Activated CD8-positive, alpha-beta T cell treated with anti-CD3 and anti-CD28 coated beads, Interleukin-2, amount 10 ng/mL, durations not matched to agents 7 days and 5 days (primary cell): Measurements from ENCODE around the gene C2orf78. TPM values are rescaled to one million over a fixed set of nuclear protein-coding genes. Genes with fewer than 3 reads are reported as not detected.
"Not testable (repeated sequence)": the region's sequence is repeated elsewhere in the genome, so short reads cannot be mapped to it uniquely, and the experiment has no call there.

Experiments
- ATAC-seq: fragments of 150-1000 bp; cut with Tn5 transposase; one replicate; pipeline ENCODE4 v1.10.0; 2021; ENCODE audit warnings: moderate library complexity
- CTCF ChIA-PET: fragments of 350-600 bp; sonication (Branson Sonifier 250); formaldehyde crosslinking; loops from one replicate; lab custom pipeline; 2021; ENCODE audit warnings: antibody characterized with exemption; lab: Charles Lee
- POLR2A ChIA-PET: fragments of 350-600 bp; sonication (Branson Sonifier 250); formaldehyde crosslinking; loops from one replicate; lab custom pipeline; 2021; ENCODE audit warnings: antibody characterized with exemption; lab: Charles Lee
- DNase-seq: peaks from one replicate; pipeline ENCODE4 v3.0.0-alpha.2; 2020
- H3K27ac Mint-ChIP-seq: one replicate; pipeline ENCODE4 v1.8.0; 2021; ENCODE audit warnings: mild to moderate bottlenecking, mixed read lengths
- H3K27me3 Mint-ChIP-seq: one replicate; pipeline ENCODE4 v1.8.0; 2021; ENCODE audit warnings: low read depth, mixed read lengths
- H3K36me3 Mint-ChIP-seq: one replicate; pipeline ENCODE4 v1.8.0; 2021; ENCODE audit warnings: low read depth, mixed read lengths
- H3K4me1 Mint-ChIP-seq: one replicate; pipeline ENCODE4 v1.8.0; 2021; ENCODE audit warnings: low read depth, mixed read lengths
- H3K4me3 Mint-ChIP-seq: one replicate; pipeline ENCODE4 v1.8.0; 2021; ENCODE audit warnings: mild to moderate bottlenecking, mixed read lengths
- H3K9me3 Mint-ChIP-seq: one replicate; pipeline ENCODE4 v1.8.0; 2022; ENCODE audit warnings: mixed read lengths; ENCODE audit not compliant: insufficient read depth
- total RNA-seq, 2 experiments: library from RNA; stranded (reverse); gene quantifications; one replicate each; pipeline ENCODE4 v1.2.3, GENCODE V29; 2021

C2orf78 gene
- total RNA-seq, 2 experiments from 2014 or later: not detected

DNA sequence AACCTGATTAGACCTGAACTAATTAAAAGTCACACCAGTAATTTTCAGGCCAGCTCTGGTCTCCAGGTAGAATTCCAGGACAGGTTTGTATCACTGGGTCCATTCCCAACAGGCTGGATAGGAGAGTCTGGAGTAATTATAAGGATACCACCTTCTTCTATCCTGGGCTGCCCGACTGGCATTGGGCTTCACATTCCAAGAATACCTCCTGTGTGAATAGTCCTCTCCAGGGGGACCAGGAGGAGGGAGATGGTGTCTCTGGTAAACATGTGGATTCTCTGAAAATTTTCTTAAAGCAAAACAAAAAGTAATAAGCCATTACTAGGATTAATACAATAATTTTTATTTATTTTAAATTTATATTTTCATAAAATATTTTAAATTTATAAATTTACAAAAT, 21.4 kb upstream of the C2orf78 start:
- Mint-ChIP-seq H3K27me3 (no peaks in the 10 kb centered on the region), H3K9me3 (no peaks in the 10 kb centered on the region), H3K4me3 (no peak overlapping the region), H3K36me3 (peaks cover 46% of the 10 kb centered on the region), H3K27ac (no peak overlapping the region), H3K4me1 (no peaks in the 10 kb centered on the region)
- CTCF ChIA-PET: no interaction called here
- ATAC-seq (no peak), DNase-seq (no peak)
- POLR2A ChIA-PET: no interaction called here

DNA sequence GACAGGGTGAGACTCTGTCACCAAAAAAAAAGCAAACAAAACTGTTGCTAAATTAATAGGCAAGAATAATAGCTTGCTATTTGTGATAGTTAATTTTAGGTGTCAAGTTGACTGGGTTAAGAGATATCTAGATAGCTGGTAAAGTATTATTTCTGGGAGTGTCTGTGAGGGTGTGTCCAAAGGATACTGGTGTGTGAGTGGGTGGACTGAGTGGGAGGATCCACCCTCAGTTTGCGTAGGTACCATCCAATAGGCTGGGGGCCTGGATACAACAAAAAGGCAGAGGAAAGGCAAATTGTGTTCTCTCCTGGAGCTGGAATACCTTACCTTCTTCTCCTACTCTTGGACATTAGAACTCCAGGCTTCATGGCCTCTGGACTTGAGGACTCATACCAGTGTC, 19.0 kb upstream of the C2orf78 start:
- ChIA-PET CTCF (no interaction called here), POLR2A (no interaction called here)
- Mint-ChIP-seq H3K9me3 (no peaks in the 10 kb centered on the region), H3K4me1 (no peaks in the 10 kb centered on the region), H3K27me3 (no peaks in the 10 kb centered on the region), H3K4me3 (no peak overlapping the region), H3K36me3 (peaks cover 55% of the 10 kb centered on the region), H3K27ac (no peak overlapping the region)
- no peak for DNase-seq
- no peak for ATAC-seq

DNA sequence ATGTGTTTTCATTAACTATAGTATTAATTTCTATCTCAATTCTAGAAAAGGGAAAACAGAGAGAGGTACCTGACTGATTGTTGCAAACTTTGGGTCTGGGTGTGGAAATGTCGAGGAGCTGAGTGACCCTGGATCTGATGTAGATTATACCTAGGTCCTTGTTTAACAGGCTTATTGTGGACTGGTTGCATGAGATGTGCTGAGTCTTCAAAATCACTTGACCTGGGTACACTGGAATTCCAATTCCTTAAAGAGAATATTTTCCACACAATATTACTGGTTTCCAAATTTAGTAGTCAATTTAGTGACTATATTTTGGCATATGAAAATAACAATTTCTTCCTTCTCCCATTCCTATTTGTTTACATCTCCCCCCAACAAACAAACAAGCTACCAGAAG, 17.6 kb upstream of the C2orf78 start:
- H3K9me3 Mint-ChIP-seq: no peaks in the 10 kb centered on the region
- no peak overlapping the region for H3K4me3 Mint-ChIP-seq
- no peaks in the 10 kb centered on the region for H3K27me3 Mint-ChIP-seq
- CTCF ChIA-PET: no interaction called here
- peaks cover 56% of the 10 kb centered on the region for H3K36me3 Mint-ChIP-seq
- DNase-seq (no peak), ATAC-seq (no peak)
- H3K27ac Mint-ChIP-seq: no peak overlapping the region
- POLR2A ChIA-PET: interaction anchor here (0.6 kb wide), 1 partner anchor 440 kb away, joined by 3 read pairs; no protein-coding TSS in a partner anchor
- H3K4me1 Mint-ChIP-seq: no peaks in the 10 kb centered on the region

DNA sequence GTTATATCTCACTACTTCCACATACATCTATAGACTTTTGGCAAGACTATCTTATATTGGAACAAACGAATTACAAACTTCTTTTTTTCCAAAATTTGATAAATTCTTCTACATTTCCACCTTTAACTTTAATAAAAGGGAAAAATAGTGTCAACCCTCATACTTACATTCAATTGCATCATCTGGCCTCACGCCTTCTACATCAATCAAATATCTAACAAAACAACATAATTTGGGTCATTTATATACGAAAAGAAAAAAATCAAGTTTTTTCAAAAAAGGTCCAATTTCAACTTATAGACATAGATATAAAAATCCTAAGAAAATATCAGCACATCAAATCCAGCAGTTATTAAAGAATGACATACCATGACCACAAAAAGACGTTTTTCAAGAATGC, 17.0 kb upstream of the C2orf78 start:
- POLR2A ChIA-PET: no interaction called here
- no peaks in the 10 kb centered on the region for H3K9me3 Mint-ChIP-seq
- CTCF ChIA-PET: no interaction called here
- H3K4me1 Mint-ChIP-seq: peaks cover under 1% of the 10 kb centered on the region
- DNase-seq (no peak), ATAC-seq (no peak)
- H3K36me3 Mint-ChIP-seq: peaks cover 55% of the 10 kb centered on the region
- H3K4me3 Mint-ChIP-seq: no peak overlapping the region
- no peak overlapping the region for H3K27ac Mint-ChIP-seq
- no peaks in the 10 kb centered on the region for H3K27me3 Mint-ChIP-seq

DNA sequence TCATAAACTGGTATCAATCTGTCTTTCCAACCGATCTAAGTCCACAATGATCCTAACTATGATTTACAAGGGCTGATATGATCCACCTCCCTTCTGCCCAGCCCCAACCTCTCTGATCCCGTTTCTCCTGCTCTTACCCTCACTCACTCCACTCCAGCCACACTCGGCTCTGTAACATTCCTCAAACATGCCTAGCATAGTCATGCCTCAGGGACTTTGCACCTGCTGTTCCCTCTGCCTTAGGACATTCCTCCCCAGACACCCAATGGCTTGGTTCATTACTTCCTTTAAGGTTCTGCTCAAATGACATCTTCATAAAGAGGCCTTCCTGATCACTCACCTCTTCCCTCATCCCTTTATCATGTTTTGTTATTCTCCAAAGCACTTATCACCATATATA, 13.3 kb upstream of the C2orf78 start:
- Mint-ChIP-seq H3K27me3 (no peaks in the 10 kb centered on the region), H3K4me3 (no peak overlapping the region), H3K9me3 (no peaks in the 10 kb centered on the region), H3K4me1 (peaks cover 2% of the 10 kb centered on the region), H3K27ac (no peak overlapping the region), H3K36me3 (peaks cover 58% of the 10 kb centered on the region)
- ChIA-PET POLR2A (no interaction called here), CTCF (no interaction called here)
- no peak for ATAC-seq
- DNase-seq: no peak

DNA sequence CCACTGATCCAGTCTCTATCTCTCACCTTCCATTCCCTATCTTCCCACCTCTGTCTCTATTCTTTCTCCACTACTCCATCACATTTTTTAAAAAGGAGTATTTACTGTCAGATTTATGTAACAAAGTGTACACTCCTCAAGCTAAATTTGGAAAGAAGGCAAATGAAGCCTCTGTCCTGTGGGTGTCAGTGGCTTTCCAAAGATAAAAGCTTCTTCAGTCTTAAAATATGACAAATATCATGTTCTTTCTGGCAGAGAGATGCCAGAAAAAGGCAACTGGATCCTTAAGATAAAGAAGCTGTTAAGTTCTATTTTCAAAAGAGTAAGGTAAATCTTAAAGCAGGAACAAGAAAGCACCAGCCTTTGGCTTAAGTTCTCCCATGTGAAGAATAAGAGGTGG, 11.2 kb upstream of the C2orf78 start:
- Mint-ChIP-seq H3K36me3 (peaks cover 62% of the 10 kb centered on the region), H3K27ac (no peak overlapping the region), H3K9me3 (no peaks in the 10 kb centered on the region), H3K4me3 (no peak overlapping the region), H3K27me3 (no peaks in the 10 kb centered on the region), H3K4me1 (peaks cover 6% of the 10 kb centered on the region)
- POLR2A ChIA-PET: no interaction called here
- CTCF ChIA-PET: interaction anchor here (0.7 kb wide), 1 partner anchor 36 kb away, joined by 4 read pairs; the partner anchor contains the start of gene TPRKB
- DNase-seq (no peak), ATAC-seq (no peak)

DNA sequence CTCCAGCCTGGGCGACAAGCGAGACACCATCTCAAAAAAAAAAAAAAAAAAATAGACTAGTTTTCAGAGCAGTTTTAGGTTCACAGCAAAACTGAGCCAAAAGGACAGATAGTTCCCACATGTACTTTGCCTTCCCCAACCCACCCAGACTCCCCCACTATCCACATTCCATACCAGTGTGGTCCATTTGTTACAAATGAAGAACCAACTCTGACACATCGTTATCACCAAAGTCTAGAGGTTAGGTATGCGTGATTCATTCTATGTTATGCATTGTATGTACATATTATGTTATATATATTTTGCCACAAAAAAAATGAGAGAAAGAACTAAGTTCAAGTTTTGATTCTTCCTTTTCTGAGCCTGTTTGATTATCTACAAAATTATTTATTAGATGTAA, 7.6 kb upstream of the C2orf78 start:
- Mint-ChIP-seq H3K4me1 (peaks cover 15% of the 10 kb centered on the region), H3K36me3 (peaks cover 42% of the 10 kb centered on the region), H3K4me3 (no peak overlapping the region), H3K27me3 (no peaks in the 10 kb centered on the region), H3K9me3 (no peaks in the 10 kb centered on the region), H3K27ac (no peak overlapping the region)
- DNase-seq (no peak), ATAC-seq (no peak)
- ChIA-PET CTCF (no interaction called here), POLR2A (no interaction called here)

DNA sequence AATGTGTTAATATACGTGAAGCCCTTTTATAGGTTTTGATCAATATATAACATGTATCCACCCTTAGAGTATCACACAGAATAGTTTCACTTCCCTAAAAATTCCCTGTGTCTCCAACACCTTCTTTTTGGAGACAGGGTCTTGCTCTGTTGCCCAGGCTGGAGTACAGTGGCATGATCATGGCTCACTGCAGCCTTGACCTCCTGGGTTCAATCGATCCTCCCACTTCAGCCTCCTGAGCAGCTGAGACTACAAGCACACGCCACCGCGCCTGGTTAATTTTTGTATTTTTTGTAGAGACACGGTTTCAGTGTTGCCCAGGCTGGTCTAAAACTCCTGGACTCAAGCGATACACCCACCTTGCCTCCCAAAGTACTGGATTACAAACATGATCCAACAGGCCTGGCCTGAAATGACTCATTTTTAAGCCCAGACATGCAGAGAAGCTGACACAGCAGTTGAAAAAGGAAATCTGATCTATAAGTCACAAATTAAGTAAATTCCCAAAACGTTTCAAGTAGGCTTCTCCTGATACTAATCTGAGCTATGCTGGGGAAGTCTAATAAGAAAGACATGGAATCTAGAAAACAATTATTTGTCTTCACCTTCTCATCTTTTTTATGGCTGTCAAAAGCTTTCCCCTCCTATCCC, 7.0 kb upstream of the C2orf78 start:
- peaks cover 40% of the 10 kb centered on the region for H3K36me3 Mint-ChIP-seq
- no peak for ATAC-seq

DNA sequence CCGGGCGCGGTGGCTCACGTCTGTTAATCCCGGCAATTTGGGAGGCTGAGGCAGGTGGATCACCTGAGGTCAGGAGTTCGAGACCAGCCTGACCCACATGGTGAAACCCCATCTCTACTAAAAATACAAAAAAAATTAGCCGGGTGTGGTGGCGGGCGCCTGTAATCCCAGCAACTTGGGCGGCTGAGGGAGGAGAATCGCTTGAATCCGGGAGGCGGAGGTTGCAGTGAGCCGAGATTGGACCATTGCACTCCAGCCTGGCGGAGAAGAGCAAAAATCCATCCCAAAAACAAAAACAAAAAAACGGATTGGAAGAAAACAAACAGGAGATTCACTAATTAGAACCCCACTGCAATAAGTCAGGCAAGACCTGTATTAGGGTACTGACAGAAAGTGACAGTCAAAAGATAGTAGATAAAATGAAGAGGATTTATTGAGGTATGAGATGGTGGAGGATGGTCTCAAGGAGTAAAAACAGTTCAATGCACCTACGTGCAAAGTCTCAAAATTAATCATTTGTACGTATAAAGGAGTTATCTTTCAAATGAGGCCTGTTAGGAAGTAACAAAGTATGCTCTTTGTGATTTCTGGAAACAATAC, 5.0 kb upstream of the C2orf78 start:
- not testable (repeated sequence) for ATAC-seq, DNase-seq, H3K27me3 Mint-ChIP-seq, H3K9me3 Mint-ChIP-seq
- Mint-ChIP-seq H3K4me1 (peaks cover 13% of the 10 kb centered on the region), H3K4me3 (peak overlapping the region; percentile 99), H3K36me3 (peaks cover 28% of the 10 kb centered on the region), H3K27ac (peak overlapping the region; percentile 97)
- ChIA-PET CTCF (interaction anchor here (0.7 to 1.0 kb wide), 3 partner anchors 22 to 89 kb away, joined by 3 to 5 read pairs (median 3); partner anchors contain the start of gene TPRKB), POLR2A (interaction anchor here (0.5 to 1.1 kb wide), 2 partner anchors 42 to 406 kb away, joined by 3 to 6 read pairs; partner anchors contain the start of gene TPRKB)

More for the DNA sequence above, 7.0 kb upstream of the C2orf78 start:
- POLR2A ChIA-PET: interaction anchor here (0.8 to 0.9 kb wide), 2 partner anchors 21 to 39 kb away, joined by 3 read pairs; no protein-coding TSS in a partner anchor
- Mint-ChIP-seq H3K4me3 (no peak overlapping the region), H3K27me3 (no peaks in the 10 kb centered on the region), H3K4me1 (peaks cover 15% of the 10 kb centered on the region), H3K9me3 (no peaks in the 10 kb centered on the region), H3K27ac (no peak overlapping the region)
- DNase-seq: no peak
- CTCF ChIA-PET: no interaction called here

DNA sequence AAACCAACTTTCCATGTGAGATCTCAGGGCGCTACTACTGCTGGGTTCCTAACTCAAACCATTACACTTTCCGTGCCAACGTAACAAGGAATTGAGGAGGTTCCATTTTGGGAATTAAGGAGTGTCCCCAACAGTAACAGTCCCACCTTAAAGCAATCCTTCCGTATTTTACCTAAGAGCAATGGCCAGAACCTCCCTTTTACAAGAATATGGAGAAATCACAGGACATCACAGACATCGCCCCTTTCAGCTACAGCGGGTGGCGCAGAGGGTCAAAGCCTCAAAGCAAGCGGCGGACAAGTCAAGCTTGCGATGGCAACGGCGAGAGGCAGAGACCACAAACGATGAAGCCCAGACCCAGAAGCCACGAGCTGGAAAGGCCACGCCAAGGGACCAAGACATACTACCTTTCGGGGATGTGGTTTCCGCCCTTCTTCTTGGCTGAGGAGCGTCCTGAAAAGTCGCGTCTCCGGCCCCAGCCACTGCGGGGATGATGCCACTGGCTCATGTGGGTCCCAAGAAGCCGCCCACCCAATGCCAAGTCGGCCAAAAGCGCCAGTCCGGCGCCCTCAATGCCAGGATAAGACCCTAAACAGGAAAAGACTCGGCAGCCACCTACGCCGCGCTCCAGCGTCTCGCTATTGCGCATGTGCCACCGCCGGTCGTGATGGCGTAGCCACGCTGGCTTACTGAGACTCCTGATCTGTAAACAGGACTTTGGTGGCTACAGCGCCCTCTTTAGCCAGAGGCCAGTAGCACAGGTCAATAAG, 4.3 kb upstream of the C2orf78 start, which contains the start of gene DUSP11:
DUSP11 (minus strand) TSS at position 637 of the 770 bp plus-strand sequence; CDS start at position 508, 129 bp downstream.
- DNase-seq: peak; percentile 98
- ATAC-seq: peak; percentile 97
- H3K36me3 Mint-ChIP-seq: peaks cover 21% of the 10 kb centered on the region
- H3K9me3 Mint-ChIP-seq: no peaks in the 10 kb centered on the region
- no peaks in the 10 kb centered on the region for H3K27me3 Mint-ChIP-seq
- peaks cover 13% of the 10 kb centered on the region for H3K4me1 Mint-ChIP-seq
- peak within 1 kb of the TSS; percentile 99 for H3K4me3 Mint-ChIP-seq
- peak within 1 kb of the TSS; percentile 97 for H3K27ac Mint-ChIP-seq
- POLR2A ChIA-PET: interaction anchor here (0.5 to 1.1 kb wide), 2 partner anchors 43 to 405 kb away, joined by 3 to 6 read pairs; partner anchors contain the start of gene TPRKB
- CTCF ChIA-PET: interaction anchor here (0.7 to 1.0 kb wide), 3 partner anchors 23 to 90 kb away, joined by 3 to 5 read pairs (median 3); partner anchors contain the start of gene TPRKB

DNA sequence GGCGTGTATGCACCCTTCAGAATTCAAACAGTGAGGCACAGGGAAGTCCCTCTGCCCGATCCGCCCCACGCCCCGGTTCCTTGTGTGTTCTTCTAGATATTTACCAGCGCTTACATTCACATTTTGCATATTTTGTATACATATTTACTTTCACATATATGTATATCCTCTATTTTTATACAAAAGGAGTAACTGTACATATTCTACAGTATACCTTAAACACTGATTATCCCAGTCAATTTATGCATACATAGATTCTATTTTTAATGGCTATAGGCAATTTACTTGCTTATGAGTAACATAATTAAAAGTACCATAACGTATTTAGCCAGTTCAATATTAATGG, 3.8 kb upstream of the C2orf78 start:
- ATAC-seq: no peak
- no peaks in the 10 kb centered on the region for H3K9me3 Mint-ChIP-seq
- H3K36me3 Mint-ChIP-seq: peaks cover 17% of the 10 kb centered on the region
- H3K27ac Mint-ChIP-seq: peak overlapping the region; percentile 97
- ChIA-PET CTCF (interaction anchor here (1.0 to 1.9 kb wide), 5 partner anchors 21 to 44 kb away, joined by 3 to 7 read pairs (median 5); partner anchors contain the start of gene TPRKB), POLR2A (interaction anchor here (1.1 to 1.5 kb wide), 2 partner anchors 43 to 44 kb away, joined by 3 to 6 read pairs; partner anchors contain the start of gene TPRKB)
- H3K4me3 Mint-ChIP-seq: peak overlapping the region; percentile 99
- no peaks in the 10 kb centered on the region for H3K27me3 Mint-ChIP-seq
- peaks cover 13% of the 10 kb centered on the region for H3K4me1 Mint-ChIP-seq
- no peak for DNase-seq
